Measurements from ENCODE around the gene PLCD1.
A peak's percentile ranks its signal among the peaks of the same experiment; 100 is the strongest.

The PLCD1 gene

GRCh38 chr3:38000242-38000916 is 29.1 kb downstream of the PLCD1 start:
- Histone ChIP-seq H3K4me3 (ENCODE audit: extremely low read depth, insufficient read depth, low read length, poor library complexity, severe bottlenecking) (no peak overlapping the region), H3K36me3 (ENCODE audit: control insufficient read depth, insufficient read depth, low read length) (no peaks in the 10 kb centered on the region), H3K4me1 (ENCODE audit: control insufficient read depth, insufficient read depth, low read length, poor library complexity, severe bottlenecking) (peaks cover 10% of the 10 kb centered on the region), H3K9me3 (ENCODE audit: control insufficient read depth, low read length) (no peaks in the 10 kb centered on the region), H3K27ac (ENCODE audit: low read depth, low read length, severe bottlenecking) (no peak overlapping the region)
- 91 to 97% methylated on average over 4 to 6 of the region's 6 CpGs for WGBS, 2 experiments (ENCODE audit: insufficient coverage in 2 of 2)

GRCh38 chr3:37999836-38000235 is 29.6 kb downstream of the PLCD1 start:
- WGBS, 2 experiments (ENCODE audit: insufficient coverage in 2 of 2), result 84 to 89% methylated on average over 4 to 6 of the region's 6 CpGs
- Histone ChIP-seq H3K4me1 (ENCODE audit: control insufficient read depth, insufficient read depth, low read length, poor library complexity, severe bottlenecking) (peaks cover 10% of the 10 kb centered on the region), H3K9me3 (ENCODE audit: control insufficient read depth, low read length) (no peaks in the 10 kb centered on the region), H3K36me3 (ENCODE audit: control insufficient read depth, insufficient read depth, low read length) (no peaks in the 10 kb centered on the region), H3K27ac (ENCODE audit: low read depth, low read length, severe bottlenecking) (no peak overlapping the region), H3K4me3 (ENCODE audit: extremely low read depth, insufficient read depth, low read length, poor library complexity, severe bottlenecking) (no peak overlapping the region)

GRCh38 chr3:37997791-37998370 is 31.6 kb downstream of the PLCD1 start:
- Histone ChIP-seq H3K36me3 (ENCODE audit: control insufficient read depth, insufficient read depth, low read length) (no peaks in the 10 kb centered on the region), H3K4me3 (ENCODE audit: extremely low read depth, insufficient read depth, low read length, poor library complexity, severe bottlenecking) (no peak overlapping the region), H3K4me1 (ENCODE audit: control insufficient read depth, insufficient read depth, low read length, poor library complexity, severe bottlenecking) (peaks cover 10% of the 10 kb centered on the region), H3K27ac (ENCODE audit: low read depth, low read length, severe bottlenecking) (no peak overlapping the region), H3K9me3 (ENCODE audit: control insufficient read depth, low read length) (no peaks in the 10 kb centered on the region)
- WGBS, 2 experiments (ENCODE audit: insufficient coverage in 2 of 2), result 87 to 94% methylated on average over 3 to 5 of the region's 6 CpGs

GRCh38 chr3:37997342-37997741 is 32.1 kb downstream of the PLCD1 start:
- Histone ChIP-seq H3K36me3 (ENCODE audit: control insufficient read depth, insufficient read depth, low read length) (no peaks in the 10 kb centered on the region), H3K4me1 (ENCODE audit: control insufficient read depth, insufficient read depth, low read length, poor library complexity, severe bottlenecking) (peaks cover 10% of the 10 kb centered on the region), H3K9me3 (ENCODE audit: control insufficient read depth, low read length) (no peaks in the 10 kb centered on the region), H3K27ac (ENCODE audit: low read depth, low read length, severe bottlenecking) (no peak overlapping the region), H3K4me3 (ENCODE audit: extremely low read depth, insufficient read depth, low read length, poor library complexity, severe bottlenecking) (no peak overlapping the region)
- WGBS, 2 experiments (ENCODE audit: insufficient coverage in 2 of 2), result 92% methylated on average over 8 to 10 of the region's 10 CpGs

GRCh38 chr3:37996785-37997301 is 32.6 kb downstream of the PLCD1 start:
- WGBS, 2 experiments (ENCODE audit: insufficient coverage in 2 of 2), result 44 to 54% methylated on average over 6 to 7 of the region's 7 CpGs
- no peak overlapping the region for H3K27ac ChIP-seq (ENCODE audit: low read depth, low read length, severe bottlenecking)
- no peaks in the 10 kb centered on the region for H3K9me3 ChIP-seq (ENCODE audit: control insufficient read depth, low read length)
- no peaks in the 10 kb centered on the region for H3K36me3 ChIP-seq (ENCODE audit: control insufficient read depth, insufficient read depth, low read length)
- peaks cover 10% of the 10 kb centered on the region for H3K4me1 ChIP-seq (ENCODE audit: control insufficient read depth, insufficient read depth, low read length, poor library complexity, severe bottlenecking)
- no peak overlapping the region for H3K4me3 ChIP-seq (ENCODE audit: extremely low read depth, insufficient read depth, low read length, poor library complexity, severe bottlenecking)

GRCh38 chr3:37995652-37996641 is 33.5 kb downstream of the PLCD1 start:
- H3K4me3 ChIP-seq (ENCODE audit: extremely low read depth, insufficient read depth, low read length, poor library complexity, severe bottlenecking), result no peak overlapping the region
- H3K36me3 ChIP-seq (ENCODE audit: control insufficient read depth, insufficient read depth, low read length), result no peaks in the 10 kb centered on the region
- peaks cover 10% of the 10 kb centered on the region for H3K4me1 ChIP-seq (ENCODE audit: control insufficient read depth, insufficient read depth, low read length, poor library complexity, severe bottlenecking)
- H3K27ac ChIP-seq (ENCODE audit: low read depth, low read length, severe bottlenecking), result no peak overlapping the region
- WGBS, 2 experiments (ENCODE audit: insufficient coverage in 2 of 2), result 93% methylated on average over 8 to 10 of the region's 10 CpGs
- H3K9me3 ChIP-seq (ENCODE audit: control insufficient read depth, low read length), result no peaks in the 10 kb centered on the region

- 86% methylated on average over 1 of the region's 2 CpGs for WGBS, 2 experiments (ENCODE audit: insufficient coverage in 2 of 2)
- no peaks in the 10 kb centered on the region for H3K9me3 ChIP-seq (ENCODE audit: control insufficient read depth, low read length)
- no peak overlapping the region for H3K27ac ChIP-seq (ENCODE audit: low read depth, low read length, severe bottlenecking)
- H3K36me3 ChIP-seq (ENCODE audit: control insufficient read depth, insufficient read depth, low read length), result no peaks in the 10 kb centered on the region
- H3K4me3 ChIP-seq (ENCODE audit: extremely low read depth, insufficient read depth, low read length, poor library complexity, severe bottlenecking), result peak overlapping the region; percentile 34
- peaks cover 10% of the 10 kb centered on the region for H3K4me1 ChIP-seq (ENCODE audit: control insufficient read depth, insufficient read depth, low read length, poor library complexity, severe bottlenecking)
Measured at GRCh38 chr3:37994639-37994972, 34.8 kb downstream of the PLCD1 start.

GRCh38 chr3:37993820-37994638 is 35.4 kb downstream of the PLCD1 start:
- peak overlapping the region; percentile 34 for H3K4me3 ChIP-seq (ENCODE audit: extremely low read depth, insufficient read depth, low read length, poor library complexity, severe bottlenecking)
- H3K36me3 ChIP-seq (ENCODE audit: control insufficient read depth, insufficient read depth, low read length), result no peaks in the 10 kb centered on the region
- WGBS, 2 experiments (ENCODE audit: insufficient coverage in 2 of 2), result 37 to 46% methylated on average over 39 to 46 of the region's 49 CpGs
- H3K4me1 ChIP-seq (ENCODE audit: control insufficient read depth, insufficient read depth, low read length, poor library complexity, severe bottlenecking), result peaks cover 10% of the 10 kb centered on the region
- H3K27ac ChIP-seq (ENCODE audit: low read depth, low read length, severe bottlenecking), result no peak overlapping the region
- H3K9me3 ChIP-seq (ENCODE audit: control insufficient read depth, low read length), result no peaks in the 10 kb centered on the region

- 81 to 87% methylated on average over 3 of the region's 6 CpGs for WGBS, 2 experiments (ENCODE audit: insufficient coverage in 2 of 2)
- no peaks in the 10 kb centered on the region for H3K9me3 ChIP-seq (ENCODE audit: control insufficient read depth, low read length)
- peaks cover 7% of the 10 kb centered on the region for H3K4me1 ChIP-seq (ENCODE audit: control insufficient read depth, insufficient read depth, low read length, poor library complexity, severe bottlenecking)
- no peaks in the 10 kb centered on the region for H3K36me3 ChIP-seq (ENCODE audit: control insufficient read depth, insufficient read depth, low read length)
- no peak overlapping the region for H3K4me3 ChIP-seq (ENCODE audit: extremely low read depth, insufficient read depth, low read length, poor library complexity, severe bottlenecking)
- no peak overlapping the region for H3K27ac ChIP-seq (ENCODE audit: low read depth, low read length, severe bottlenecking)
Measured at GRCh38 chr3:37993460-37993819, 36.0 kb downstream of the PLCD1 start.

- Histone ChIP-seq H3K4me1 (ENCODE audit: control insufficient read depth, insufficient read depth, low read length, poor library complexity, severe bottlenecking) (peaks cover 3% of the 10 kb centered on the region), H3K36me3 (ENCODE audit: control insufficient read depth, insufficient read depth, low read length) (no peaks in the 10 kb centered on the region), H3K4me3 (ENCODE audit: extremely low read depth, insufficient read depth, low read length, poor library complexity, severe bottlenecking) (no peak overlapping the region), H3K27ac (ENCODE audit: low read depth, low read length, severe bottlenecking) (no peak overlapping the region), H3K9me3 (ENCODE audit: control insufficient read depth, low read length) (no peaks in the 10 kb centered on the region)
- WGBS, 2 experiments (ENCODE audit: insufficient coverage in 2 of 2), result 94% methylated on average over 5 of the region's 8 CpGs
Measured at GRCh38 chr3:37993067-37993455, 36.4 kb downstream of the PLCD1 start.

Data from mesodermal cell (in vitro differentiated cells).